PC-3 (cell line): ENCODE data around the gene ARHGEF4. TPM values are rescaled to one million over a fixed set of nuclear protein-coding genes. Genes with fewer than 3 reads are reported as not detected.

ENCODE experiments used
- ATAC-seq: fragments of 200-7000 bp; cut with Tn5 transposase; 2 replicates; pipeline ENCODE4 v1.9.1; 2020; ENCODE audit warnings: mild to moderate bottlenecking, moderate library complexity
- BruUV-seq: library from RNA; stranded (reverse); fragments of 400-500 nt; replicated peaks from 2 replicates; lab custom pipeline; 2021; lab: Mats Ljungman, UMichigan
- CTCF ChIA-PET: fragments of 300-600 bp; sonication (Branson Sonifier 250); formaldehyde crosslinking; loops from one replicate; lab custom pipeline; 2022; ENCODE audit warnings: antibody characterized with exemption; lab: Charles Lee
- POLR2A ChIA-PET: fragments of 300-600 bp; sonication (Branson Sonifier 250); formaldehyde crosslinking; loops from one replicate; lab custom pipeline; 2022; ENCODE audit warnings: antibody characterized with exemption; ENCODE audit not compliant: unreplicated experiment; lab: Charles Lee
- DNase-seq: peaks from one replicate; pipeline ENCODE4 v3.0.0-alpha.2; 2015
- H2AFZ ChIP-seq: fragments of 300-600 bp; sonication (generic); 2 replicates; pipeline ENCODE4 v1.6.0; 2016; ENCODE audit warnings: antibody characterized with exemption, low read length
- H3F3A ChIP-seq: fragments of 300-600 bp; sonication (generic); one replicate; pipeline ENCODE4 v1.6.0; 2017; ENCODE audit warnings: antibody characterized with exemption, low read length, control low read depth, mild to moderate bottlenecking; ENCODE audit not compliant: unreplicated experiment
- H3K27ac ChIP-seq: fragments of 300-600 bp; sonication (generic); 2 replicates; pipeline ENCODE4 v1.5.1; 2016; ENCODE audit warnings: mild to moderate bottlenecking, low read length
- H3K27me3 ChIP-seq: fragments of 300-600 bp; sonication (generic); 2 replicates; pipeline ENCODE4 v1.6.1; 2016; ENCODE audit warnings: low read length, mixed read lengths
- H3K36me3 ChIP-seq: fragments of 300-600 bp; sonication (generic); 2 replicates; pipeline ENCODE4 v1.6.1; 2016; ENCODE audit warnings: low read depth, mixed run types, low read length, mixed read lengths
- H3K4me1 ChIP-seq: fragments of 300-600 bp; sonication (generic); 2 replicates; pipeline ENCODE4 v1.5.1; 2016; ENCODE audit warnings: low read length; ENCODE audit not compliant: insufficient read depth
- H3K4me2 ChIP-seq: fragments of 300-600 bp; sonication (generic); 2 replicates; pipeline ENCODE4 v1.6.0; 2016; ENCODE audit warnings: low read length
- H3K4me3 ChIP-seq: fragments of 300-600 bp; sonication (generic); 2 replicates; pipeline ENCODE4 v1.5.1; 2016; ENCODE audit warnings: mild to moderate bottlenecking, low read length, mixed read lengths
- H3K79me2 ChIP-seq: fragments of 300-600 bp; sonication (generic); 2 replicates; pipeline ENCODE4 v1.6.1; 2017; ENCODE audit warnings: low read length, mixed read lengths
- H3K9ac ChIP-seq: fragments of 300-600 bp; sonication (generic); 2 replicates; pipeline ENCODE4 v1.6.0; 2016; ENCODE audit warnings: mild to moderate bottlenecking, low read length
- H3K9me2 ChIP-seq: fragments of 300-600 bp; sonication (generic); replicated peaks from 2 replicates; pipeline ENCODE4 v1.6.1; 2016; ENCODE audit warnings: mixed run types, low read length, mixed read lengths
- H3K9me3 ChIP-seq: fragments of 300-600 bp; sonication (generic); 2 replicates; pipeline ENCODE4 v1.6.1; 2016; ENCODE audit warnings: low read length, mixed read lengths
- H4K20me1 ChIP-seq: fragments of 300-600 bp; sonication (generic); 2 replicates; pipeline ENCODE4 v1.6.1; 2016; ENCODE audit warnings: low read length, mixed read lengths
- EZH2 ChIP-seq: fragments of 300-600 bp; sonication (generic); IDR thresholded peaks from one replicate; pipeline ENCODE4 v1.6.1; 2017; ENCODE audit warnings: antibody characterized with exemption, mild to moderate bottlenecking, low read length; ENCODE audit not compliant: unreplicated experiment
- EZH2phosphoT487 ChIP-seq: fragments of 300-600 bp; sonication (generic); IDR thresholded peaks from 2 replicates; pipeline ENCODE4 v1.6.1; 2018; ENCODE audit warnings: mild to moderate bottlenecking, antibody characterized with exemption, low read length, borderline replicate concordance
- intact Hi-C: fragments of 100-400 bp; cut with micrococcal nuclease; formaldehyde crosslinking; loops from 2 replicates; pipeline ENCODE4 v1.9.0; 2023
- total RNA-seq: library from RNA; depleted of rRNA; stranded (reverse); fragments of >200 nt; gene quantifications from 2 replicates; pipeline ENCODE4 v1.2.3, GENCODE V29; 2014
- TF ChIP-seq, protein P1 (sequence below): fragments of 300-600 bp; sonication (generic); conservative IDR thresholded peaks from 2 replicates; pipeline ENCODE4 v1.5.1; 2017; ENCODE audit warnings: antibody characterized with exemption, low read depth, mild to moderate bottlenecking, low read length

ARHGEF4 gene
- total RNA-seq, 1 experiment from 2014 or later, result 21.5 TPM

DNA sequence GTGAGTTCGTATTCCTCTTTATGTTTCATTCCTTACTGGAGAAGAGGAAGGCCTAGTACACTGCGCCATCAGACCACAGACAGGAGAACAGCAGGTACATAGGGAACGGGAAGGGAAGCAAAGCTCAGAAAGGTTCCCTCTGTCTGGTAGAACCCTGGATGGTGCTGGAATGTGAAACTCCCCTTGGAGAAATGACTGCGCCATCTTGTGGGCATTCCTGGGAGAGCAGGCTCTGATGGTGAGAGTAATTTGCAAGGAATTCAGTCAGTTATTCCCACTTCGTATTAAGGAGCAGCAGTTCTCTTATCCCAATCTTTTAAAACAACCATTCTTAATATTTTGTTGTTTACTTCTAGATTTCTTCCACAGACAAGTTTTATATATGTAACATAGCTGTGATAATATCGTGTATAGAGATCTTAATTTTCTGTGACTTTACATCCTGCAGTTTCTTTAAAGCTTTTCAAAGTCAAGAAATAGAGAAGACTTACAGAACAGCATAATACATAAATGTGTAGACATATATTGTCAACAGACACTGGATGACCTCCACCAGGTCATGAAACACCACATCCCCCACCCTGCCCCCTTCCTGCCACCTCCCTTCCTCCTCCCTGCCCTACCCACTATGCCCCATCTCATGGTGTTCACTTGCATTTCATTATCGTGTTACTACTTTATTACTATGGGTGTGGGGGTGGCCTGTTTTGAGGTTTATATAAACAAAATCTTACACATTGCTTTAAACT lies 83.9 kb downstream of the ARHGEF4 start:
- POLR2A ChIA-PET, result no interaction called here
- no peaks in the 10 kb centered on the region for H3K9me3 ChIP-seq
- H3K9ac ChIP-seq, result no peak overlapping the region
- H3K9me2 ChIP-seq, result no peaks in the 10 kb centered on the region
- no peaks in the 10 kb centered on the region for H4K20me1 ChIP-seq
- no peaks in the 10 kb centered on the region for H3F3A ChIP-seq
- no peak overlapping the region for H3K4me3 ChIP-seq
- peak; percentile 88 for ATAC-seq
- H3K27ac ChIP-seq, result no peak overlapping the region
- no peak overlapping the region for H3K4me2 ChIP-seq
- H3K79me2 ChIP-seq, result no peaks in the 10 kb centered on the region
- peak; percentile 87 for DNase-seq
- no peaks in the 10 kb centered on the region for H3K27me3 ChIP-seq
- no peak for TF ChIP-seq EZH2phosphoT487
- TF ChIP-seq, protein P1, sequence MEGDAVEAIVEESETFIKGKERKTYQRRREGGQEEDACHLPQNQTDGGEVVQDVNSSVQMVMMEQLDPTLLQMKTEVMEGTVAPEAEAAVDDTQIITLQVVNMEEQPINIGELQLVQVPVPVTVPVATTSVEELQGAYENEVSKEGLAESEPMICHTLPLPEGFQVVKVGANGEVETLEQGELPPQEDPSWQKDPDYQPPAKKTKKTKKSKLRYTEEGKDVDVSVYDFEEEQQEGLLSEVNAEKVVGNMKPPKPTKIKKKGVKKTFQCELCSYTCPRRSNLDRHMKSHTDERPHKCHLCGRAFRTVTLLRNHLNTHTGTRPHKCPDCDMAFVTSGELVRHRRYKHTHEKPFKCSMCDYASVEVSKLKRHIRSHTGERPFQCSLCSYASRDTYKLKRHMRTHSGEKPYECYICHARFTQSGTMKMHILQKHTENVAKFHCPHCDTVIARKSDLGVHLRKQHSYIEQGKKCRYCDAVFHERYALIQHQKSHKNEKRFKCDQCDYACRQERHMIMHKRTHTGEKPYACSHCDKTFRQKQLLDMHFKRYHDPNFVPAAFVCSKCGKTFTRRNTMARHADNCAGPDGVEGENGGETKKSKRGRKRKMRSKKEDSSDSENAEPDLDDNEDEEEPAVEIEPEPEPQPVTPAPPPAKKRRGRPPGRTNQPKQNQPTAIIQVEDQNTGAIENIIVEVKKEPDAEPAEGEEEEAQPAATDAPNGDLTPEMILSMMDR, result peak; percentile 94
- H3K4me1 ChIP-seq, result no peaks in the 10 kb centered on the region
- H3K36me3 ChIP-seq, result no peaks in the 10 kb centered on the region
- intact Hi-C loops, result loop anchor here (1.0 to 5.0 kb wide), 3 partner anchors 36 to 123 kb away; no protein-coding TSS in a partner anchor
- no TSS peak for BruUV-seq
- no peak overlapping the region for H2AFZ ChIP-seq
- CTCF ChIA-PET, result interaction anchor here (0.7 to 1.3 kb wide), 2 partner anchors 38 to 123 kb away, joined by 3 to 15 read pairs; no protein-coding TSS in a partner anchor

GRCh38 chr2:130921164-130921476 lies 84.4 kb downstream of the ARHGEF4 start:
- no peaks in the 10 kb centered on the region for H3K36me3 ChIP-seq
- H4K20me1 ChIP-seq, result no peaks in the 10 kb centered on the region
- DNase-seq (no peak), ATAC-seq (no peak)
- no peaks in the 10 kb centered on the region for H3K9me2 ChIP-seq
- no peaks in the 10 kb centered on the region for H3K4me1 ChIP-seq
- TF ChIP-seq EZH2, result no peak
- TF ChIP-seq EZH2phosphoT487, result no peak
- TF ChIP-seq, protein P1, result no peak
- ChIA-PET POLR2A (no interaction called here), CTCF (interaction anchor here (1.3 kb wide), 1 partner anchor 124 kb away, joined by 15 read pairs; no protein-coding TSS in a partner anchor)
- no peaks in the 10 kb centered on the region for H3K9me3 ChIP-seq
- no peaks in the 10 kb centered on the region for H3K27me3 ChIP-seq
- H3K4me3 ChIP-seq, result no peak overlapping the region
- no peak overlapping the region for H2AFZ ChIP-seq
- intact Hi-C loops, result loop anchor here (2.0 to 5.0 kb wide), 2 partner anchors 36 to 49 kb away; no protein-coding TSS in a partner anchor
- no peak overlapping the region for H3K27ac ChIP-seq
- H3K79me2 ChIP-seq, result no peaks in the 10 kb centered on the region
- no peak overlapping the region for H3K4me2 ChIP-seq
- no peak overlapping the region for H3K9ac ChIP-seq
- no peaks in the 10 kb centered on the region for H3F3A ChIP-seq
- BruUV-seq, result no TSS peak

DNA sequence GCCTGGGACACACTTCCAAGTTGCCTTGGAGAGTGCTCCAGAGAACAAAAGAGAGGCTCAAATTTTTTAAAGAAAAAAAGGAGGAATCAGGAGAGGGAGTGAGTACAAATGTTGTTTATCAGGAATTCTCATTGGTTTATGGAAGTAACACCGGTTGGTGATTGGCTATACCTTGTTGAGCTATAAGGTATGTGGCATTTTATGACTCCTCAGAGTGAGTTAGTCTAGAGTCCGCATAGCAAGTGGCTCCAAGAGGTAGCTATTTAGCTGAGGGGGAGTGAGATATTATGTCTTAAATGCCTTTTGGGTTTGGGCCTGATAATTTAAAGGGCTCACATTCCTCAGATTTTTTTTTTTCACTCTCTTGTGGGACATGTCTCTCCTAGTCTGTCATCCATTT lies 85.7 kb downstream of the ARHGEF4 start:
- no peak overlapping the region for H3K4me2 ChIP-seq
- intact Hi-C loops, result loop anchor here (5.0 kb wide), 1 partner anchor 50 kb away; no protein-coding TSS in a partner anchor
- no peak for TF ChIP-seq EZH2
- TF ChIP-seq, protein P1, result no peak
- no peak for TF ChIP-seq EZH2phosphoT487
- H3K27ac ChIP-seq, result no peak overlapping the region
- ChIA-PET CTCF (no interaction called here), POLR2A (no interaction called here)
- no peaks in the 10 kb centered on the region for H3F3A ChIP-seq
- no TSS peak for BruUV-seq
- H3K27me3 ChIP-seq, result no peaks in the 10 kb centered on the region
- no peak for DNase-seq
- H3K36me3 ChIP-seq, result no peaks in the 10 kb centered on the region
- H3K9me2 ChIP-seq, result no peaks in the 10 kb centered on the region
- no peak overlapping the region for H3K9ac ChIP-seq
- H2AFZ ChIP-seq, result no peak overlapping the region
- no peak for ATAC-seq
- H4K20me1 ChIP-seq, result no peaks in the 10 kb centered on the region
- no peaks in the 10 kb centered on the region for H3K79me2 ChIP-seq
- no peaks in the 10 kb centered on the region for H3K9me3 ChIP-seq
- H3K4me3 ChIP-seq, result no peak overlapping the region
- no peaks in the 10 kb centered on the region for H3K4me1 ChIP-seq
